Activated CD8-positive, alpha-beta T cell treated with anti-CD3 and anti-CD28 coated beads, Interleukin-2, amount 10 ng/mL, durations not matched to agents 7 days and 5 days (primary cell): ENCODE data around the gene POLA1. TPM values are rescaled to one million over a fixed set of nuclear protein-coding genes. Genes with fewer than 3 reads are reported as not detected.

Source experiments
- ATAC-seq: fragments of 150-1000 bp; cut with Tn5 transposase; one replicate; pipeline ENCODE4 v1.10.0; 2021; ENCODE audit warnings: moderate library complexity
- CTCF ChIA-PET: fragments of 350-600 bp; sonication (Branson Sonifier 250); formaldehyde crosslinking; loops from one replicate; lab custom pipeline; 2021; ENCODE audit warnings: antibody characterized with exemption; lab: Charles Lee
- POLR2A ChIA-PET: fragments of 350-600 bp; sonication (Branson Sonifier 250); formaldehyde crosslinking; loops from one replicate; lab custom pipeline; 2021; ENCODE audit warnings: antibody characterized with exemption; lab: Charles Lee
- DNase-seq: peaks from one replicate; pipeline ENCODE4 v3.0.0-alpha.2; 2020
- H3K27ac Mint-ChIP-seq: one replicate; pipeline ENCODE4 v1.8.0; 2021; ENCODE audit warnings: mild to moderate bottlenecking, mixed read lengths
- H3K27me3 Mint-ChIP-seq: one replicate; pipeline ENCODE4 v1.8.0; 2021; ENCODE audit warnings: low read depth, mixed read lengths
- H3K36me3 Mint-ChIP-seq: one replicate; pipeline ENCODE4 v1.8.0; 2021; ENCODE audit warnings: low read depth, mixed read lengths
- H3K4me1 Mint-ChIP-seq: one replicate; pipeline ENCODE4 v1.8.0; 2021; ENCODE audit warnings: low read depth, mixed read lengths
- H3K4me3 Mint-ChIP-seq: one replicate; pipeline ENCODE4 v1.8.0; 2021; ENCODE audit warnings: mild to moderate bottlenecking, mixed read lengths
- H3K9me3 Mint-ChIP-seq: one replicate; pipeline ENCODE4 v1.8.0; 2022; ENCODE audit warnings: mixed read lengths; ENCODE audit not compliant: insufficient read depth
- total RNA-seq, 2 experiments: library from RNA; stranded (reverse); gene quantifications; one replicate each; pipeline ENCODE4 v1.2.3, GENCODE V29; 2021

POLA1 gene
- total RNA-seq, 2 experiments from 2014 or later: 37.0 to 38.2 TPM

- ATAC-seq: no peak
- H3K9me3 Mint-ChIP-seq: no peaks in the 10 kb centered on the region
- DNase-seq: no peak
- ChIA-PET POLR2A (no interaction called here), CTCF (no interaction called here)
- H3K36me3 Mint-ChIP-seq: no peaks in the 10 kb centered on the region
- peaks cover 18% of the 10 kb centered on the region for H3K4me1 Mint-ChIP-seq
- peaks cover 55% of the 10 kb centered on the region for H3K27me3 Mint-ChIP-seq
- H3K4me3 Mint-ChIP-seq: no peak overlapping the region
- no peak overlapping the region for H3K27ac Mint-ChIP-seq
These were observed 311.9 kb downstream of the POLA1 start for GRCh38 chrX:25005382-25006185.

- no peaks in the 10 kb centered on the region for H3K9me3 Mint-ChIP-seq
- H3K27ac Mint-ChIP-seq: no peak overlapping the region
- peaks cover 18% of the 10 kb centered on the region for H3K4me1 Mint-ChIP-seq
- H3K27me3 Mint-ChIP-seq: peaks cover 59% of the 10 kb centered on the region
- ATAC-seq: no peak
- H3K36me3 Mint-ChIP-seq: no peaks in the 10 kb centered on the region
- ChIA-PET CTCF (no interaction called here), POLR2A (interaction anchor here (0.7 kb wide), 1 partner anchor 102 kb away, joined by 3 read pairs; no protein-coding TSS in a partner anchor)
- H3K4me3 Mint-ChIP-seq: no peak overlapping the region
- no peak for DNase-seq
These were observed 312.9 kb downstream of the POLA1 start for GRCh38 chrX:25006586-25007058.

GRCh38 chrX:25007059-25008053 is 313.6 kb downstream of the POLA1 start:
- DNase-seq: no peak
- no peak overlapping the region for H3K27ac Mint-ChIP-seq
- H3K9me3 Mint-ChIP-seq: no peaks in the 10 kb centered on the region
- H3K4me3 Mint-ChIP-seq: no peak overlapping the region
- no peak for ATAC-seq
- H3K36me3 Mint-ChIP-seq: no peaks in the 10 kb centered on the region
- peaks cover 62% of the 10 kb centered on the region for H3K27me3 Mint-ChIP-seq
- ChIA-PET CTCF (no interaction called here), POLR2A (no interaction called here)
- peaks cover 18% of the 10 kb centered on the region for H3K4me1 Mint-ChIP-seq

- H3K4me3 Mint-ChIP-seq: no peak overlapping the region
- peaks cover 61% of the 10 kb centered on the region for H3K27me3 Mint-ChIP-seq
- DNase-seq (no peak), ATAC-seq (no peak)
- H3K9me3 Mint-ChIP-seq: no peaks in the 10 kb centered on the region
- peaks cover 17% of the 10 kb centered on the region for H3K4me1 Mint-ChIP-seq
- H3K27ac Mint-ChIP-seq: no peak overlapping the region
- ChIA-PET POLR2A (no interaction called here), CTCF (no interaction called here)
- H3K36me3 Mint-ChIP-seq: no peaks in the 10 kb centered on the region
These were observed 315.7 kb downstream of the POLA1 start for GRCh38 chrX:25009407-25009806.

GRCh38 chrX:25010784-25011588 is 317.3 kb downstream of the POLA1 start:
- H3K27me3 Mint-ChIP-seq: peaks cover 67% of the 10 kb centered on the region
- no peak for DNase-seq
- peaks cover 14% of the 10 kb centered on the region for H3K4me1 Mint-ChIP-seq
- peak overlapping the region; percentile 20 for H3K27ac Mint-ChIP-seq
- H3K36me3 Mint-ChIP-seq: no peaks in the 10 kb centered on the region
- ChIA-PET POLR2A (no interaction called here), CTCF (interaction anchor here (1.0 to 1.3 kb wide), 2 partner anchors 9 to 173 kb away, joined by 3 to 4 read pairs; no protein-coding TSS in a partner anchor)
- no peaks in the 10 kb centered on the region for H3K9me3 Mint-ChIP-seq
- H3K4me3 Mint-ChIP-seq: no peak overlapping the region
- ATAC-seq: no peak

GRCh38 chrX:25011589-25012432 is 318.1 kb downstream of the POLA1 start:
- Mint-ChIP-seq H3K27me3 (peaks cover 67% of the 10 kb centered on the region), H3K4me1 (peaks cover 11% of the 10 kb centered on the region), H3K36me3 (no peaks in the 10 kb centered on the region), H3K4me3 (no peak overlapping the region), H3K9me3 (no peaks in the 10 kb centered on the region), H3K27ac (no peak overlapping the region)
- ChIA-PET CTCF (interaction anchor here (1.3 kb wide), 1 partner anchor 8 kb away, joined by 3 read pairs; no protein-coding TSS in a partner anchor), POLR2A (no interaction called here)
- no peak for ATAC-seq
- DNase-seq: no peak

GRCh38 chrX:25012433-25012735 is 318.7 kb downstream of the POLA1 start:
- peaks cover 70% of the 10 kb centered on the region for H3K27me3 Mint-ChIP-seq
- no peak for ATAC-seq

GRCh38 chrX:25012793-25013631 is 319.3 kb downstream of the POLA1 start:
- Mint-ChIP-seq H3K9me3 (no peaks in the 10 kb centered on the region), H3K27ac (no peak overlapping the region), H3K27me3 (peaks cover 69% of the 10 kb centered on the region), H3K4me1 (peaks cover 12% of the 10 kb centered on the region), H3K4me3 (peak overlapping the region; percentile 67), H3K36me3 (no peaks in the 10 kb centered on the region)
- POLR2A ChIA-PET: no interaction called here
- ATAC-seq: peak; percentile 47
- DNase-seq: no peak
- CTCF ChIA-PET: interaction anchor here (1.1 to 1.3 kb wide), 2 partner anchors 131 to 174 kb away, joined by 4 to 5 read pairs; no protein-coding TSS in a partner anchor

More at GRCh38 chrX:25012433-25012735, 318.7 kb downstream of the POLA1 start:
- Mint-ChIP-seq H3K9me3 (no peaks in the 10 kb centered on the region), H3K4me1 (peaks cover 8% of the 10 kb centered on the region), H3K27ac (no peak overlapping the region), H3K4me3 (peak overlapping the region; percentile 48), H3K36me3 (no peaks in the 10 kb centered on the region)
- ChIA-PET CTCF (interaction anchor here (1.3 kb wide), 1 partner anchor 8 kb away, joined by 3 read pairs; no protein-coding TSS in a partner anchor), POLR2A (no interaction called here)
- no peak for DNase-seq

- H3K27ac Mint-ChIP-seq: no peak overlapping the region
- ATAC-seq (peak; percentile 62), DNase-seq (no peak)
- H3K4me1 Mint-ChIP-seq: peaks cover 12% of the 10 kb centered on the region
- CTCF ChIA-PET: interaction anchor here (1.1 to 1.3 kb wide), 2 partner anchors 130 to 175 kb away, joined by 4 to 5 read pairs; no protein-coding TSS in a partner anchor
- H3K9me3 Mint-ChIP-seq: no peaks in the 10 kb centered on the region
- POLR2A ChIA-PET: no interaction called here
- H3K36me3 Mint-ChIP-seq: no peaks in the 10 kb centered on the region
- H3K27me3 Mint-ChIP-seq: peaks cover 67% of the 10 kb centered on the region
- H3K4me3 Mint-ChIP-seq: peak overlapping the region; percentile 40
These were observed 320.1 kb downstream of the POLA1 start for GRCh38 chrX:25013632-25014365.
